Measurements from ENCODE around the gene LZTS2.
A peak's percentile ranks its signal among the peaks of the same experiment; 100 is the strongest.

LZTS2 gene

DNA sequence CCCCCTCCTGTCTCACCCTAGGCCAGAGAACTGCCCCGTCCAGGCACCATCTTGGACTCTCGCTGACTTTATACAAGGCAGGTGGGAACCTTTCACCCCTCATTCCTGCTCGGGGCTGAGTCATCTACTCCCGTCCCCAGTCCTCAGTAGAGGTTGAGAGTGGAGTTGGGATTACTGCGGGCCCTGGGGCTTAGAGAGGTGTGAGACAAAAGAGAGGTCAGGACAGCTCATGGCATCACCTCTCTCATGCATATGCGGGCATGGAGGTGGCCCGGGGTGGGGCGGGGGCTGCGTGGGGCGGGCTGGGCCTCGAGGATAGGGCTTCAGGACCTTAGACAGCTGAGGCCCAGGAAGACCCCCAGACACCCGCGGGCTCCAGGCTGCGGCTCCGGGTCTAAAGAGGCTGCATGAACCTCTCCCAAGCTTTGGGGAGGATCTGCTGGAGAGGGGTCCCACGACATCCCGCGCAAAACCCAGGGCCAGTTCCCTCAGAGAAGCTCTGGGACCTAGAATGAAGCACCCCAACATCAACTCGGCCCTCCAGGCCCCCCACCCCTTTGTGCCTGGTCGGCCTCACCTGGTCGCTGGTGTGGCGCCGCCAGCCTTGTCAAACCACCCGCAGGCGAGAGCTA lies 31.0 kb downstream of the LZTS2 start:
- no peak overlapping the region for H3K9ac ChIP-seq (ENCODE audit: low read length)

DNA sequence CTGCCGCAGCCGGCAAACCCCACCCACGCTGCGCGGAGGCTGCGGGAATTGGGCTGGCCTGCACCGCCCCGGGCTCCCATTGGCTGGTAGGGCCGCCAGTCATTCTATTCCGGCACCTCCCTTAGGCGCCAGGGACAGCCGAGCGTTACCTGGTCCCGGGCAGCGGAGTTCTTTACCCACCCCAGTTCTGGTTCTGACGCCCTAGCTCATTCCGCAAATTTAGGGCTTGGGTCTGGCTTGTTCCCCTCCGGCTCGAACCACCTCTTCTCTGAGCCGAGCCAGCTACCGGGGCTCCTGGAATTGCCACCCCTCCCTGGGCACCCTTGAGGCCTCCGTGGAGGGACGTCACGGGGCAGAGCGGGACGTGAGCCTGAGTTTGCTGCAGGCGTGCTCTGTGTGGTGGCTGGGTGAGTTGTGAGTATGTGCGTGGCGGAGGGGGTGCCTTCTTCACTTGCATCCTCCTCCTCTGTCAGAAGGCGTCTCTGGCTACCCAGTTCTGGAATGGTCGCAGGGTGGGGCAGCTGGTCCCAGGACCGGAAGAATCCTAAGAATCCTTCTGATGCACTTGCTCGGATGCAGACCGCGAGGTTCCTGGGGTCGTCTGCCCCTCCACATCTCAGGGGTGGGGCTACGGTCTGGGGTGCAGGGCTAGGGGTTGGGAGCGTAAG lies 31.7 kb downstream of the LZTS2 start, which contains the start of the genes PDZD7 and SFXN3:
PDZD7 (minus strand) TSS at position 2 of the 668 bp plus-strand sequence. CDS start 910 bp downstream, outside the sequence.
SFXN3 (plus strand) TSS at position 107 of the 668 bp plus-strand sequence. CDS start 3,461 bp downstream, outside the sequence.
- Histone ChIP-seq H3K9ac (ENCODE audit: low read length) (no peak within 1 kb of the TSS; the same call in 1 of the 2 replicates), H3K79me2 (ENCODE audit: insufficient read depth, low read length) (no peaks in the 10 kb centered on the region), H3K27ac (ENCODE audit: low read depth, low read length, poor library complexity, severe bottlenecking) (no peak within 1 kb of the TSS), H4K20me1 (ENCODE audit: insufficient read depth, low read length) (no peaks in the 10 kb centered on the region), H3K9me3 (ENCODE audit: low read length) (no peaks in the 10 kb centered on the region), H2AFZ (ENCODE audit: low read length) (no peak within 1 kb of the TSS), H3K36me3 (ENCODE audit: insufficient read depth, low read length) (no peaks in the 10 kb centered on the region), H3K4me1 (ENCODE audit: insufficient read depth, low read length, severe bottlenecking) (peaks cover 10% of the 10 kb centered on the region), H3K4me3 (ENCODE audit: low read depth, low read length, poor library complexity, severe bottlenecking) (peak within 1 kb of the TSS; percentile 53), H3K27me3 (ENCODE audit: insufficient read depth, low read length) (0 out of 2 replicates have a peak, but pooled peaks cover 4% of the 10 kb centered on the region), H3K4me2 (ENCODE audit: low read length) (peak within 1 kb of the TSS; percentile 58), H3K9me2 (ENCODE audit: low read depth, low read length) (no peaks in the 10 kb centered on the region), H3F3A (ENCODE audit: insufficient read depth, low read length) (no peaks in the 10 kb centered on the region)
- TF ChIP-seq EZH2 (IDR thresholded peaks at IDR 0.05; ENCODE audit: borderline replicate concordance, low read length): no peak
- TF ChIP-seq, protein P1, sequence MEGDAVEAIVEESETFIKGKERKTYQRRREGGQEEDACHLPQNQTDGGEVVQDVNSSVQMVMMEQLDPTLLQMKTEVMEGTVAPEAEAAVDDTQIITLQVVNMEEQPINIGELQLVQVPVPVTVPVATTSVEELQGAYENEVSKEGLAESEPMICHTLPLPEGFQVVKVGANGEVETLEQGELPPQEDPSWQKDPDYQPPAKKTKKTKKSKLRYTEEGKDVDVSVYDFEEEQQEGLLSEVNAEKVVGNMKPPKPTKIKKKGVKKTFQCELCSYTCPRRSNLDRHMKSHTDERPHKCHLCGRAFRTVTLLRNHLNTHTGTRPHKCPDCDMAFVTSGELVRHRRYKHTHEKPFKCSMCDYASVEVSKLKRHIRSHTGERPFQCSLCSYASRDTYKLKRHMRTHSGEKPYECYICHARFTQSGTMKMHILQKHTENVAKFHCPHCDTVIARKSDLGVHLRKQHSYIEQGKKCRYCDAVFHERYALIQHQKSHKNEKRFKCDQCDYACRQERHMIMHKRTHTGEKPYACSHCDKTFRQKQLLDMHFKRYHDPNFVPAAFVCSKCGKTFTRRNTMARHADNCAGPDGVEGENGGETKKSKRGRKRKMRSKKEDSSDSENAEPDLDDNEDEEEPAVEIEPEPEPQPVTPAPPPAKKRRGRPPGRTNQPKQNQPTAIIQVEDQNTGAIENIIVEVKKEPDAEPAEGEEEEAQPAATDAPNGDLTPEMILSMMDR (IDR thresholded peaks at IDR 0.05; ENCODE audit: low read length): no peak

More for the DNA sequence above, 31.0 kb downstream of the LZTS2 start:
- H3K4me1 ChIP-seq (ENCODE audit: insufficient read depth, low read length, severe bottlenecking): peaks cover 10% of the 10 kb centered on the region
- H3K27ac ChIP-seq (ENCODE audit: low read depth, low read length, poor library complexity, severe bottlenecking): no peak overlapping the region
- H3K9me2 ChIP-seq (ENCODE audit: low read depth, low read length): no peaks in the 10 kb centered on the region
- H3K4me2 ChIP-seq (ENCODE audit: low read length): peak overlapping the region; percentile 58
- H3F3A ChIP-seq (ENCODE audit: insufficient read depth, low read length): no peaks in the 10 kb centered on the region
- no peaks in the 10 kb centered on the region for H4K20me1 ChIP-seq (ENCODE audit: insufficient read depth, low read length)
- H2AFZ ChIP-seq (ENCODE audit: low read length): no peak overlapping the region
- H3K27me3 ChIP-seq (ENCODE audit: insufficient read depth, low read length): 0 out of 2 replicates have a peak, but pooled peaks cover 4% of the 10 kb centered on the region
- H3K9me3 ChIP-seq (ENCODE audit: low read length): no peaks in the 10 kb centered on the region
- no peaks in the 10 kb centered on the region for H3K36me3 ChIP-seq (ENCODE audit: insufficient read depth, low read length)
- no peaks in the 10 kb centered on the region for H3K79me2 ChIP-seq (ENCODE audit: insufficient read depth, low read length)
- no peak for TF ChIP-seq EZH2 (IDR thresholded peaks at IDR 0.05; ENCODE audit: borderline replicate concordance, low read length)
- TF ChIP-seq, protein P1 (IDR thresholded peaks at IDR 0.05; ENCODE audit: low read length): no peak
- peak overlapping the region; percentile 53 for H3K4me3 ChIP-seq (ENCODE audit: low read depth, low read length, poor library complexity, severe bottlenecking)

DNA sequence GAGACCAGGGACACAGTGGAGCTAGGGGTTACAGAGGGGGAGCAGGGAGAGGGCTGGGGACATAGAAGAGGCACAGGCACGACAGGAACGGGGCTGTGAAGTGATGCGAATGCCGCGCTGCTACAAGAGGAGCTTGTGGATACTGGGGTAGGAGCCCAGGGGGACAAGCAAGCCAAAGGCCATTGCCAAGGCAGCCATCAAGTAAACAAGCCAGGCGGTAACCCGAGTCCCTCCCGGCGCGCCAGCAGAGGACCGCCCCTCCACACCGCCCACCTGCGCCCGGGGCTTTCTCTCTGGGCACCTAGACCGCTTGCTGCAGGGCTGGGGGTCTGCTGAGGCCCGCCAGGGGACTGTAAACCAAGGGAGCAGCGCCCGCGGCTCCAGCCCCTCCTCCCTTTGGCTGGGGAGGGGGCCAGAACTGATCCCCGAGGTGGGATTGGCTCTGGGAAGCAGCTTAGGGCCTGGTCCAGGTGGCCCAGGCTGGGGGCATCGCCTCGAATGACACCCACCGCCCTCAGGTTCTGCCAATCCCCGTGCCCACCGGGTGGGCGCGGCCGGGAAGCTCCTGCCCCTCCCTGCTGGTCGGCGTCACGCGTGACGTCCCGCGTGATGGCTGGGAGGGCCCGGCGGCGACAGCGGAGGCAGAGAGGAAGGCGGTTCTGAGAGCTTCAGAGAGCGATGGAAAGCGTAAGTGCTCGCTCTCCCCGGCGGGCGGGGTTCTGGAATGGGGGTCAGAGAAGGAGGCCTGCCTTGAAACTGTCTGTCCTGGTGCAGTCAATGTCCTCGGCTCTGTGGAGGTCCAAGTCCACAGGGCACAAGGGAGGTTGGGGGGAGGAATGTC lies 32.4 kb downstream of the LZTS2 start:
- 0 out of 2 replicates have a peak, but pooled peaks cover 4% of the 10 kb centered on the region for H3K27me3 ChIP-seq (ENCODE audit: insufficient read depth, low read length)
- no peak overlapping the region for H2AFZ ChIP-seq (ENCODE audit: low read length)
- H3K36me3 ChIP-seq (ENCODE audit: insufficient read depth, low read length): no peaks in the 10 kb centered on the region
- no peak overlapping the region; the same call in 1 of the 2 replicates for H3K9ac ChIP-seq (ENCODE audit: low read length)
- no peaks in the 10 kb centered on the region for H3K79me2 ChIP-seq (ENCODE audit: insufficient read depth, low read length)
- H3K4me3 ChIP-seq (ENCODE audit: low read depth, low read length, poor library complexity, severe bottlenecking): peak overlapping the region; percentile 53
- TF ChIP-seq EZH2 (IDR thresholded peaks at IDR 0.05; ENCODE audit: borderline replicate concordance, low read length): no peak
- TF ChIP-seq, protein P1 (IDR thresholded peaks at IDR 0.05; ENCODE audit: low read length): no peak
- H3F3A ChIP-seq (ENCODE audit: insufficient read depth, low read length): no peaks in the 10 kb centered on the region
- peak overlapping the region; percentile 58 for H3K4me2 ChIP-seq (ENCODE audit: low read length)
- H3K9me2 ChIP-seq (ENCODE audit: low read depth, low read length): no peaks in the 10 kb centered on the region
- no peaks in the 10 kb centered on the region for H3K9me3 ChIP-seq (ENCODE audit: low read length)
- peaks cover 10% of the 10 kb centered on the region for H3K4me1 ChIP-seq (ENCODE audit: insufficient read depth, low read length, severe bottlenecking)
- H4K20me1 ChIP-seq (ENCODE audit: insufficient read depth, low read length): no peaks in the 10 kb centered on the region
- no peak overlapping the region for H3K27ac ChIP-seq (ENCODE audit: low read depth, low read length, poor library complexity, severe bottlenecking)
